CD4-positive, alpha-beta T cell treated with Interleukin-6 at 100 ng/mL for 8 hours (primary cell): Measurements from ENCODE around the gene ELK4.

ENCODE experiments used
- DNase-seq: peaks from one replicate; pipeline ENCODE4 v3.0.0-alpha.2; 2020; ENCODE audit warnings: mixed read lengths, low spot score

ELK4 gene

DNA sequence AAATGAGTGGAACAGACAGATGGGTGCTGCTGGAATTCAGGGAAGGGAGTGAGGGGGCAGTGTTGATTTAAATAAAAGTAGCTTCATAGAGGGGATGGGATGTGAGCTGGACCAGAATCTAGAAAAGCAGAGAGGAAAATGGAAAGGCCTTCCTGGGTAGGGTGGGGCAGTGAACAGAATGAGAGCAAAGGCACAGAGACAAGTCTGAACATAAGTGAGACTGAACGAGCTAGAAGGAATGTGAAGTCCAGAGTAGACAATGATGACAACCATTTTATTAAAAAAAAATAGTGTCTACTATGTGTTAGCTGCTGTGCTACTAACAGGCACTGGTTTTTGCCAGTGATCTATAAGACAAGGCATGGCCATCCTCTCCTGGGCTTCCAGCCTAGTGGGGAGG lies 36.0 kb downstream of the ELK4 start:
- DNase-seq, result no peak

DNA sequence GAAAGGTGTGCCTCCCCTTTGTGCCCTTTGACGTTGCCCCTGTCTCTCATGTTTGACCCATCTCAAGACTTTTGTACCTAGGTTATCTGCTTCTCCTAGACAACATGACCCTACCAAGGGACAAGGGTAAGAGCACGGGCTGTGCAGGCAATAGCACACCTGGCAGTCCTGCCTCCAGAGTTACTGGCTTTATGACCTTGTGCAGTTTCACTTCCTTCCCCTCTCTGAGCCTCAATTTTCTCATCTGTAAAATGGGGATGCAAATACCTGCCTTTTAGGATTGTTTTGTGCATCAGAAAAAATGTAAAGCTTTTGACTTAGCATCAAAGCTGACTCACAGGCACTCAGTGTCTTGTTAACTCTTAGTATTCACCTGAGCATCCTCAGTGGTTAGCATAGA lies 36.4 kb downstream of the ELK4 start:
- DNase-seq, result no peak

DNA sequence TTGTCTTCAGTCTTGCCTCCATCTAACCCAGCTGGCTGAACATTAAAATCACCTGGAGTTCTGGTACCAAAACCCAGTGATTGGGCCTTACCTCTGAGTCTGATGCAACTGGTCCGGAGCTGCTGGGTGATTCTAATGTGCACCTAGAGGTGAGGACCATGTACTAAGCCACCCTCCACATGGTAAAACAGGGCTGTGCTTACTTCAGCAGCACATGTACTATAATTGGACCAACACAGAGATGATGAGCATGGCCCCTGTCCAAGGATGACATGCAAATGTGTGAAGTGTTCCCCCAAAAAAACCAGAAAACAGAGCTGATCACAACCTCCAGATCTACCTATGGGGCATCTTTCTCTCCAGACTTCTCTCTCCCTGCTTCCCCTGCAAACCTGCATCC lies 37.0 kb downstream of the ELK4 start:
- no peak for DNase-seq

DNA sequence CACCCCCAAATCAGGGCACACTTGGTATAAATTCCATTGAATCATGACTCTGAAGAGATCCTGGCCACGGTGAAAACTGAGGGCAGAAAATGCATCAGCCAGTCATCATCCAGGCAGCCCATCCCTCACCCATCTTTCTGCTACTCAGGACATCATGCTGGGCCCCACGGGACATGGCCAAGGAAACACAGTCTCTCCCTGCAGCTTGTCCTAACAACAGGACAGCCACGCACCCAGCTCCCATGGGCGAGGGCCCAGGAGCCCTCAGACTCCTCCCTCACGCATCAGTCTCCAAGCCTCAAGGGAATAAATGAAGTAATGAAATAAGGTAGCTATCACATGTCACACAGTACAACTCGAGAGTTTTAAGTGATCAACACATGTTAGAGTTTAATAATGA lies 37.8 kb downstream of the ELK4 start:
- DNase-seq, result no peak

DNA sequence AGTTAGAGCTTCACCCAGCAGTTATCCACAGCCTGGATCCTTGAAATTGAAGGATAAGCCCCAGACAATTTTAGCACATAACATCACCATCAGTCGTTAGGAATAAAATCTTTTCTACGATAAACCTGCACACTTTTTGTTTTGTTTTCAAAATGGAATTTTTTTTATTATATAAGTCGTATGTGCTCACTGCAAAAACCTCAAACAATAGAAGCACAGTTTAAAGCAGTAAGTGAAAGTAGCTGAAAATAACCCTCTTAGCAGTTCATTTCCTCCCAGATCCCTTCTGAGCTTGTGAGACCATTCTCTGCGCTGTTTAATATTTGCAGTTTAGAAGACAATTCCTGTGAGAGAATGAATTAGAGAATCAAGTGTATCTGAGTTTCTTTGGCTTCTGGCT lies 38.3 kb downstream of the ELK4 start:
- no peak for DNase-seq

DNA sequence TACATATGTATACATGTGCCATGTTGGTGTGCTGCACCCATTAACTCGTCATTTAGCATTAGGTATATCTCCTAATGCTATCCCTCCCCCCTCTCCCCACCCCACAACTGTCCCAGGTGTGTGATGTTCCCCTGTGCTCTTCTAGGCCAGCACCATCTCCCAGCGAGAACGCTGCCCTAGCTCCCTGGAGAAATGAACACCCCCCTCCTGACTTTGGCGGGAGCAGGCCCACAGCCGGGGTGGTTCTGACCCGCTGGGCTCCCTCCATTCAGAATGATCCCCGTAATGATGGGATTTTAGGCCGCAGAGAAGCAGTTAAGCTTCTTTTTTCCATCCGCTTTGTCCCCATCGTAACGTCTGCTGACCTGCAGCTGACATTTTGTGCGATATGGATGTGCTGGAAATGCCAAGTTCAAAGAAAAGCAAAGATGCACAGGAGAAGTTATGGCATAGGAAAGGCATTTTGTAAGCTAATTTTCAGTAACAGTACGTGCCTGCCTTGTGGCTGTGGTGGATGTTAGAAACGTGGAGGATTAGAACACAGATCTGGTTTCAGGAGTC lies 39.3 kb downstream of the ELK4 start:
- DNase-seq, result no peak

DNA sequence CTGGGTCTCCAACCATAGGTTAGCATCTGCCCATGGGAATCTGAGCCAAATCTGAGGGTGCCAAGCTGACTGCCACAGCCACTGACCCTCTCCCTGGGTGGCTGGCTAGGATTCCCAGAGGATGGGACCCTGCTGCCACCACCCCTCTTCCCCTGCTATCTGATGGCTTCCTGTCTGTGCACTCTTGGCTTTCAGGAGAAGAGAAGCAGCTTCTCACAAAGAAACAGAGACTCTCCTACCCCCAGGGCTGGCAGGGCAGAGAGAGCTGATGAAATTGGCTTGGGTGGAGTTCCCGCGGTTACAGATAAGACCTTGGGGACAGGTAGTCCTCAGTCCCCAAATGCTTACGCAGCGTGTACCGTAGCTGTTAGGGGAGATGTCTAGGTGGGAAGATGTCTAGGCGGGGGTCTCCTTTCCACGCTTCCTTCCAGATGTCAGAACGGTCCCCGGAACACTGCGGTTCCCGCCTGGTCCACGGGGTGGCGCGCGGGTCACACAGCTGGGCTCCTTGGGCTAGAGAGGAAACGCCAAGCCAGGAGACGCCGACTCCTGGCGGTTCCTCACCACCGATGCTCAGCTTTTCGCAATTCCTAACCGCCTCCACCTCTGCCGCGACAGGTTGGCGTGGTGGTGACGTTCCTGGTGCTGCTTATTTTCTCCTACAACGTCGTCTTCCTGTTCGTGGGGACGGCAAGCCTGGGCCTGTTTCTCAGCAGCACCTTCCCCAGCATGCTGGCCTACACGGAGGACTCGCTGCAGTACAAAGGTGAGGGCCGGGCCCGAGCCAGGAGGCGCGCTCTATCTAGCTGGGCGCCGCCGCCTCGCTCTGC lies 40.1 kb downstream of the ELK4 start:
- peak; percentile 83 for DNase-seq

DNA sequence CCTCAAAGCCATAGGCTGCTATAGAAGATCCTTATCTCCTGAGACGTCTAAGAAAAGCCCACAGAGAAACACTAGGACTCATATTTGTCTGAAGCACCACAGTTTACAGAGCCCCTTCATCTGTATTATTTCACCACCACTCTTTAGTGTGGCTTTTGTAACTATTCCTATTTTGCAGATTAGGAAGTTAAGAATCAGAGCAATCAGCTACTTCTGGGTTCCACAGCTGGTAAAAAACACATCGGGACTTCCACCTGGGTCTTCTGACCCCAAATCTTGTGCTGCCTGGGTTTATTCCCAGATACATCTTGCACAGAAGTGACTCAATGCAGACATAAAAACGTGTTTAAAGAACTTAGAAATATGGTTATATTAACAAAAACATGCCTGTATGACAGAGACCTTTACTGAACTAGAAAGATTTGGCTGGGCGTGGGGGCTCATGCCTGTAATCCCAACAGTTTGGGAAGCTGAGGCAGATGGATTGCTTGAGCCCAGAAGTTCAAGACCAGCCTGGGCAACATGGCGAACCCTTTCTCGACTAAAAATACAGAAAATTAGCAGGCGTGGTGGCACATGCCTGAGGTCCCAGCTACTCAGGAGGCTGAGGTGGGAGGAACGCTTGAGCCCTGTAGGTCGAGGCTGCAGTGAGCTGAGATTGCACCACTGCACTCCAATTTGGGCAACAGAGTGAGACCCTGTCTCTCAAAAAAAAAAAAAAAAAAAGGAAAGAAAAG lies 40.9 kb downstream of the ELK4 start:
- DNase-seq, result no peak

DNA sequence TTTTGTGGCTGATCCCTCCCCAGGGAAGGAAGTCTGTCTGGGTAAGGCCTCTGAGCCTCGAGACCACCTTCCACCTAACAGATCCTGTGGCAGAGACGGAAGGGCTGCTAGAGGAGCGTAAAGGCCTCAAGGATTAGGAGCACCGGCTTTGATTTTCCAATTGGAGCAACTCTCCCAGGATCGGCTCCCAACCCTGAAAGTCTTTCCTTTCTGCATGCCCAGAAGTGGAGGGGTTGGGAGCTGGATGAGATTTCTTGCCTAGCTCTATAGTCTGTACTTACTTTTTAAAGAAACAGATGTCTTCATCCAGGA lies 41.4 kb downstream of the ELK4 start:
- DNase-seq, result no peak

DNA sequence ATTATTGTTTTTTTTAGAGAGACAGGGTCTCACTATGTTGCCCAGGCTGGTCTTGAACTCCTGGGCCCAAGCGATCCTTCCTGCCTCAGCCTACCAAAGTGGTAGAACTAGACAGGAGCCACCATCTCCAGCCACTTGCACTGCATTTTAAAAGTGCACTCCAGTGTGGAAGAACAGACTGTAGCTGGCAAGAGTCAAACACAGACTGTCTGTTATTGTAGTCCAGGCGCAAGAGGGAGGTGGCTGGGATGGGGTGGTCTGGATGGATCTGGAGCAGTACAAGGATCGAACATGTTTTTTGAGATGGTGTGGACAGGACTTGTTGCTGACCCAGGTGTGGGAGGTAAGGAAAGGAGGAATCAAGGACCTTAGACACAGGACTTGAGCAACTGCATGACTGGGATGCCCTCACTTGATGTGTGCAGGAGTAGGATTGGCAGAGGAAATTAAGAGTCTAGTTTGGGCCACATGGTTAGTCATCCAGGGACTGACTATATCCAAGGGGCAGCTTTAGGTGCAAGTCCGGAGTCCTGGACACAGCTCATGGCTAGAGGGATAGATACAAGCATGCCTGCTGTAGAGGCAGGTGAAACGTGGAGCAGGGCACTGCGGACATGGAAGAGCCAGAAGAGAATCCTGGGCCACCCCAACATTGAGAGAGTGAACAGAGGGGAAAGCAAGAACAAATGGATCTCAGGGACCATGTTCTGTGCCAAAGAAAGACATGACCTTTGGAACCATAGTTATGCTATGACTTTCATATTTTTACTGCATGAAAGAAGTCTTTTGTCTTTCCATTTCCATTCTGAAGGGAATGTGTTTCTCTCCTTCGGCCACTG lies 42.0 kb downstream of the ELK4 start:
- no peak for DNase-seq

DNA sequence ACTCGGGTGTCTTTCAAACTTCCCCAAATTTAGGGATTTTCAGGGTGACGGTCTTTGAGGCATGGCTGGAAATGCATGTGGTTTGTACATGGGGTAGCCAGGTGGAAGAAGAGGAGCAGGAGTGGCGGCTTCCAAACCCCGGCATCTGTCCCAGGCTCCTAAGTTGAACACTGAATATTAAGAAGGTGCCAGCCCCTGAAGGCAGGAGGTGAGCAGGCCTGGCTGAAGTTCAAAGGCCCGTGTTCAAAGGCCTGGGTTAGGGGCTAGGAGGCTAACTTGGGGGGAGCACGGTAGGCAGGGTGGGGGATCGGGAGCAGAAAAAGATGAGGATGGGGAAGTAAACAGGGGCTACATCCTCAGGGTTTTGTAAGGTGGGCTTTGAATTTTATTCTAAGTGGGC lies 42.8 kb downstream of the ELK4 start:
- DNase-seq, result no peak

DNA sequence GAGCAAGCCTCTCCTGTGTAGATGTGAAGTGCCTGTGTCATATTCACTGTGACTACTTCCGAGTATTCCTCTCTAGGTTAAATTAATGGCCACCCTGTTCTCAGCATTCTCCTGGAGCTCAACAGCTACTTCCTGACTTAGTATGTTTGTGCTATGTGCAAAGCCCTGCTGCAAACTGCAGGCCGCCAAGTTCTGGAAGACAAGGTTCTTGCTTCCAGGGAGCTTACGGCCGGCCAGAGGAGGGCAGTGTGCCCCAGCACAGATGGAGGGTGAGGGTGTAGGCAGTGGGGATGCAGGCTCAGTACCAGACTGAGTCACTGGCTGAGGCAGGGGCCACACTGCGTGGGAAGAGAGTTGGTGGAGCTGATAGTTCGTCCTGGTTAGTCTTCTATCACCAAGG lies 43.2 kb downstream of the ELK4 start:
- DNase-seq, result no peak

DNA sequence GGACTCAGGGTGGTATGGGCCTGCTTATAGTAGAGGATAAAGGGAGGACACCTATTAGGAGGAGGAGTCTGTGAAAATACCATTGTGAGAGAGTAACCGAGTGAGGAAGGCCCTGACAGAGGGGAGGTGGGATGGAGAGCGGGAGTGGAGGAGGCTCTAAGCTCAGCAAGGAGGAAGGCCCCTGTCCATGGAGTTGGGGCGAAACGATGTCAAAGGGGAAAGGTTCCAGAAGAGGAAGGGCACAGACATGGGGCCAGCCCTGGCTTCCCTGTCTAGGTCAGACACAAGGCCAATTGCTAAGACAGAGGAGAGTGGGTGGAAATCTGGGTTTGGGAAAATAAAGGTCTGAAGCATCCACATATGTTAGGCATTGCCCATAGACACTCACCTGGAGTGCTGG lies 44.2 kb downstream of the ELK4 start:
- no peak for DNase-seq

DNA sequence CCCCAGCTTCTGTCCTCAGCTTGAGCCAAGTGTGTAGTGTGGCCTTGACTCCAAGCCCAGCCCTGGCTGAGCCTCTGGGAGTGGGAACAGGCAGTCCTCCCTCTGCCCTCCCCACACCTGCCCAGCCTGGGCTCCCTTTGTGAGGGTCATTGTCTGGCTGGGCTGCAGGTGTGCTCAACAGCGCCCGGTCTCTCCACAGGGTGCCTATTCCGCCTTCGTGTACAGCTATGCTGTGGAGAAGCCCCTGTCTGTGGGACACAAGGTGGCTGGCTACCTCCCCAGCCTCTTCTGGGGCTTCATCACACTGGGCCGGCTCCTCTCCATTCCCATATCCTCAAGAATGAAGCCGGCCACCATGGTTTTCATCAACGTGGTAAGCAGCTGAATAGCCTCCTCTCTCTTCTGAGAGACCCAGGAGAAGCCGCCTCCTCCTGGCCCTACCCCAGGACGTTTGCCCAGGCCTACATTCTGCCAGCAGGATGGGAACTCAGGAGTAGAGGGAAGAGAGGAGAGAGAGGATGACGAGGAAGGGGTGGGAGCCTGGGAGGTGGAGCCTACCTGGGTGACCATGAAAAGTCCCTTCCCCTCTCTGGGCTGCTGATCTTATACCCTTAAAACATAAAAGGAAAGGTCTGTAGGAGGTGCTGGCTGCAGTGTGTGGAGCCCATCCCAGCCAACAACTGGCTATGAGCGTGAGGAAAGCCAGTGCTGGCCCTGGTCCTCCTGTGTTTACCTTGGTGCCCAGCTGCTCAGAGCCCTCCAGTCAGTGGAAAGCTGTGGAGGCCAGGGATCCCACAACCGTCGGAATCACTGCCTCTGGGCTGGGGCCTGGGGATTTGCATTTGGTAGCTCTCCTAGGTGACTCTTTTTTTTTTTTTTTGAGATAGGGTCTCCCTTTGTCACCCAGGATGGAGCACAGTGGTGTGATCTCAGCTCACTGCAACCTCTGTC lies 45.7 kb downstream of the ELK4 start:
- DNase-seq, result no peak

DNA sequence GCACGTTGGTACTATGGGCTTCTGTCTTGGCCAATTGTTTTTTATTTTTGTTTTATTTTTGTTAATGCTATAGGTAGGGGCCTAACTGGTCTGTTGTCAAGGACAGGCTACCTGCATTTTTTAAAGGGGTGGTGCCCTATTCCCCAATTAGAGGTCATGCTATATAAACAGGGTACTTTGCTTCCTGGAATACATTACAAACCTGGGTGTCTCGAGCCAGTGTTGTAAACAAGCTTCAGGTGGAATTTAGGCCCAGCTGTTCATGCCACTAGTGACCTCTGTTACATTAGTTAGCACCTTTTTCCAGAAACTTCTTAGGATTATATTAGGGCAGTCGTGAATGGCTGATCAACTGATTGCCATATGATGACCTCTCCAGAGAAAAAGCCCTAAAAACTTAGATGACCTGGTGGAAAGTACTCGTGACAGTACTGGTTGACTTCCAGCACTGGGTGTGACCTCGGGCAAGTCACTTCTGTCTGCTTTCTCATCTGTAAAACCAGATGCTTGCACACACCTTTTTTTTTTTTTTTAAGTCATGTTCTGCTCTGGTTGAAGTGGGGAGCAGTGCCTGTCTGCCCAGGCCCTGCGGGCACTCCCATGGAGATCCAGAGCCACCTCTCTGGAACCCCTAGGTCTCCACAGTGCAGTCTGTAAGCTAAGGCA lies 46.5 kb downstream of the ELK4 start:
- DNase-seq, result no peak

DNA sequence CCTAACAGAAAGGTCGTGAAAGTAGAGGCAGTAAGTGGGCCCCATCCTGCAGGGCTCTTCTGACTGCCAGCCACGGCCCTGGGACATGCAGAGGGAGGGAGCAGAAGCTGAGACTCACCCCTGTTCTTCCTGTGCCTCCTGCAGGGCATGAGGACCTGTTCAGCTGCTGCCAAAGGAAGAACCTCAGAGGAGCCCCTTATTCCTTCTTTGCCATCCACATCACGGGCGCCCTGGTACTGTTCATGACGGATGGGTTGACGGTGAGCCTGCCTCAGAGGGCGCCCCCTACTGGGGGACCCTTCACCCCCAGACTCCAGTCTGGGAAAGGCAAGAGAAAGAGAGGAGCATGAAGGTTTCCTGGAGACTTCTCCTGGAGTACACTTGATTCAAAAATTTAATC lies 47.1 kb downstream of the ELK4 start:
- DNase-seq, result no peak

DNA sequence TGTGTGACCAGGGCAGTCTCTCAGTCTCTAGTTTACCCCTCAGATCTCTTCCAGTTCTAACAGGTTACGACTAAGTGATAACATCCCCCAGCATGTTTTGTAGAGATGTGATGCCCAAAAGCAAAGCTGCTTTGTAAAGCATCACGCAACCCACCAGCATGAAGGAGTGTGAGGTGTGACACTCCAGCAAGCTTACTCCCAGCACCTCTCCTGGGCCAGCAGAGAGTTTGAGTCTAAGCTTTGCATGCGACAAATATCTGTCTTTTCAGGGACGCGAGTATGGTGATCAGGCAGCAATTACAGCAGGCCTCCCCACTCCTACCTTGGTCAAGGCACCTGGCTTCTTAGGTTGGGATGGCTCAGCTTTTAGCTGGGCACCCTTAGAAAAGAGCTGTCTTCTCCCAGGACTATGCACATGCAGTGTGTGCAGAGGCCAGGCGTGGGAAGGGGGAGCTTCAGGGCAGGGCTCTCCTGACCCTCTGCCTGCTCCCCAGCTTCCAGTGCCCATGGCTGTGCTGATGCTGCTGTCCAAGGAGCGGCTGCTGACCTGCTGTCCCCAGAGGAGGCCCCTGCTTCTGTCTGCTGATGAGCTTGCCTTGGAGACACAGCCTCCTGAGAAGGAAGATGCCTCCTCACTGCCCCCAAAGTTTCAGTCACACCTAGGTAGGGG lies 48.2 kb downstream of the ELK4 start:
- no peak for DNase-seq

DNA sequence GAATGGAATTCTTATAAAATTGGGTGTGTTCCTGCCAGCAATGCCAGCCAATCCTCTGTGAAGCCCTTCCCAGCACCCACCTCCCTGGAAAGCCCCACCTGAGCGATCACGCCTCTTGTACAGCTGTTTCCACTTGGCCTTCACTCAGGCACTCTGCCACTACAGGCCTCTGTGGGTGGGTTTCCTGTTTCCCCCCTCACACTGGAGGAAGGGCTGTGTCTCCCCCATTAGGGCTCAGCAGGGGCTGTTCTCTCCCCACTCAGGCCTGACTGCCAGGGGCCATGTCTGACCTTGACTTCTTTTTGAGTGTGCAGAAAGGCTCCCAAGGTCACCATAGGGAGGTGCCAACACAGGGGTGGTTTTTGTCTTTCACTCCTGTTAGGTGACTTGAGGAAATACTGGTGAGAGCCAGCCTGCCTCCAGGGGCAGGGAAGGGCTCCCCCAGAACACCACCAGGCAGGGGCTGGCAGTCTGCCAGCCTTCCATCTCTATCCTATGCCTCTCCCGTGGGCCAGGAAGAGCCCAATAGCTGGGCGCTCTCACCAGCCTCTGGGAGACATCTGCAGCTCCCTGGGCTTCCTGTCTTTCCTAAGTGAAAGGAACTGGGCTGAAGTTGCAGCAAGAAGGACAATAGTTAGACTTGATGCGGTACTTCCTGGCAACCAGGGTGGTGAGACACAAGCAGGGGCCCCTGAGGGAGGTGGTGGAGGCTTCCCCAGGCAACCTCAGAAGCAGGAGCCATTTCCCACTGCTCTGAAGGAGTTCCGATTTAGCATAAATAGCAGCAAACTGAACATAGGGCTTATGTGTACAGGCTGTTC lies 49.1 kb downstream of the ELK4 start:
- no peak for DNase-seq

DNA sequence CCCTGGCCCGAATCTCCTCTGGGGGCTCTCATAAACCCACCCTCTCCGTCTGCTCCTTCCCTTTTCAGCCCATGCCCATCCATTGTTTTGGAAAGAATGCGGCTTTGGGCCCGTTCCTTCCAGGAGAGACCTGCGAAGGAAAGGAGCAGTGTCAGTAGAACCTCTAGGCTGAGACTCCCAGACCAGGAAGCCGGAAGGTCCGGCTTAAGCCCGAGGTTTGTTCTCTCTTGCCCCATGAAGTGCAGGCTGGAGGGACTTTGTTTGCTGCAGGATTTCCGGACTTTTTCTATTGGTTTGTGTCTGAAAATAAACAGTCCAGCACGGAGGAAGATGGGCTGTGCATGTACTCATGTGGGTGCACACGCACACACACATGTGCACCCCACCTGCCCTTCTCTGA lies 49.8 kb downstream of the ELK4 start:
- no peak for DNase-seq
